ENCODE measurements around the gene CABLES2.
A peak's percentile ranks its signal among the peaks of the same experiment; 100 is the strongest.

The CABLES2 gene

GRCh38 chr20:62407221-62407992, at the start of gene CABLES2:
TSS of gene CABLES2 (minus strand) at chr20:62407285. CDS start at chr20:62407276, 9 bp downstream.
- DNase-seq = peak; percentile 89

GRCh38 chr20:62455929-62456328, 48.8 kb upstream of the CABLES2 start:
- no peak for DNase-seq

GRCh38 chr20:62454904-62455636, 48.0 kb upstream of the CABLES2 start:
- DNase-seq = no peak

- no peak for DNase-seq
Measured at GRCh38 chr20:62453186-62453808, 46.2 kb upstream of the CABLES2 start.

GRCh38 chr20:62452475-62453095, 45.5 kb upstream of the CABLES2 start:
- DNase-seq = no peak

GRCh38 chr20:62451970-62452369, 44.9 kb upstream of the CABLES2 start:
- no peak for DNase-seq

- DNase-seq = no peak
Measured at GRCh38 chr20:62451156-62451767, 44.2 kb upstream of the CABLES2 start.

- DNase-seq = no peak
Measured at GRCh38 chr20:62449951-62450691, 43.0 kb upstream of the CABLES2 start.

GRCh38 chr20:62448788-62449187, 41.7 kb upstream of the CABLES2 start:
- no peak for DNase-seq

- no peak for DNase-seq
Measured at GRCh38 chr20:62448038-62448437, 41.0 kb upstream of the CABLES2 start.

- DNase-seq = no peak
Measured at GRCh38 chr20:62446888-62447869, 40.1 kb upstream of the CABLES2 start.

- no peak for DNase-seq
Measured at GRCh38 chr20:62446481-62446880, 39.4 kb upstream of the CABLES2 start.

GRCh38 chr20:62445553-62446340, 38.7 kb upstream of the CABLES2 start:
- DNase-seq = no peak

GRCh38 chr20:62444286-62444685, 37.2 kb upstream of the CABLES2 start:
- DNase-seq = no peak

GRCh38 chr20:62441987-62442539, 35.0 kb upstream of the CABLES2 start:
- no peak for DNase-seq

GRCh38 chr20:62439218-62439617, 32.1 kb upstream of the CABLES2 start:
- no peak for DNase-seq

GRCh38 chr20:62437927-62438326, 30.8 kb upstream of the CABLES2 start:
- peak; percentile 50 for DNase-seq

- no peak for DNase-seq
Measured at GRCh38 chr20:62437496-62437895, 30.4 kb upstream of the CABLES2 start.

- no peak for DNase-seq
Measured at GRCh38 chr20:62436692-62437091, 29.6 kb upstream of the CABLES2 start.
